GM12878 (cell line): Measurements from ENCODE around the gene VSIG8. TPM values are rescaled to one million over a fixed set of nuclear protein-coding genes. Genes with fewer than 3 reads are reported as not detected.

Experiments used
- ATAC-seq: fragments of 200-7000 bp; cut with Tn5 transposase; 3 replicates; pipeline ENCODE4 v1.9.1; 2020; ENCODE audit warnings: mild to moderate bottlenecking, moderate library complexity
- BruUV-seq: library from RNA; stranded (reverse); fragments of 400-500 nt; replicated peaks from 2 replicates; lab custom pipeline; 2021; lab: Mats Ljungman, UMichigan
- CTCF ChIA-PET: fragments of 300-600 bp; sonication (Branson Sonifier 250); formaldehyde crosslinking; extraction: SDS; loops from one replicate; lab custom pipeline; 2021; ENCODE audit warnings: inconsistent platforms; lab: Yijun Ruan, JAX
- POLR2A ChIA-PET: fragments of 350-600 bp; formaldehyde crosslinking; extraction: SDS; loops from one replicate; lab custom pipeline; 2021; ENCODE audit warnings: inconsistent platforms; lab: Charles Lee
- RAD21 ChIA-PET: fragments of 300-600 bp; sonication (Branson Sonifier 250); formaldehyde crosslinking; loops from one replicate; lab custom pipeline; 2023; ENCODE audit warnings: antibody characterized with exemption; ENCODE audit not compliant: unreplicated experiment; lab: Charles Lee
- SMC1A ChIA-PET: fragments of 300-600 bp; sonication (Branson Sonifier 250); formaldehyde crosslinking; loops from one replicate; lab custom pipeline; 2023; ENCODE audit not compliant: unreplicated experiment, uncharacterized antibody; lab: Charles Lee
- DNase-seq: peaks from one replicate; pipeline ENCODE4 v3.0.0-alpha.2; 2011; ENCODE audit warnings: low read depth, low spot score
- FAIRE-seq: peaks from 3 replicates; lab custom pipeline; 2011; peaks lifted over from hg19 to GRCh38; lab: Jason Lieb, UNC
- H2AFZ ChIP-seq: 2 replicates; pipeline ENCODE4 v1.6.0; 2011; ENCODE audit warnings: low read depth, low read length, control low read depth; ENCODE audit not compliant: control insufficient read depth
- H3K27ac ChIP-seq: 2 replicates; pipeline ENCODE4 v1.5.1; 2011; ENCODE audit warnings: control low read depth; ENCODE audit not compliant: control insufficient read depth, insufficient read depth
- H3K27me3 ChIP-seq, 2 experiments: replicated peaks in 1 of 2; 2 replicates each; pipeline versions ENCODE4 v1.6.0 to v1.6.1; 2011; ENCODE audit warnings: low read length in 1 of 2; ENCODE audit not compliant: control insufficient read depth in 2 of 2, insufficient read depth in 2 of 2
- H3K36me3 ChIP-seq, 2 experiments: 2 replicates each; pipeline ENCODE4 v1.5.1; 2011; ENCODE audit warnings: low read length in 1 of 2; ENCODE audit not compliant: control insufficient read depth in 2 of 2, insufficient read depth in 2 of 2
- H3K4me1 ChIP-seq: 2 replicates; pipeline ENCODE4 v1.6.1; 2011; ENCODE audit warnings: mild to moderate bottlenecking, low read length, moderate library complexity, mixed read lengths; ENCODE audit not compliant: control insufficient read depth, insufficient read depth
- H3K4me2 ChIP-seq: 2 replicates; pipeline ENCODE4 v1.6.0; 2011; ENCODE audit warnings: control low read depth; ENCODE audit not compliant: control insufficient read depth, insufficient read depth
- H3K4me3 ChIP-seq: fragments of 200-600 bp; sonication (generic); 2 replicates; pipeline ENCODE4 v1.5.1; 2016
- H3K79me2 ChIP-seq: 2 replicates; pipeline ENCODE4 v1.6.0; 2011; ENCODE audit warnings: low read length; ENCODE audit not compliant: control insufficient read depth, insufficient read depth
- H3K9ac ChIP-seq: 2 replicates; pipeline ENCODE4 v1.8.0; 2011; ENCODE audit warnings: low read length, control low read depth, mixed read lengths; ENCODE audit not compliant: control insufficient read depth, insufficient read depth
- H3K9me3 ChIP-seq: replicated peaks from 3 replicates; pipeline ENCODE4 v1.5.1; 2011; ENCODE audit warnings: mild to moderate bottlenecking, low read length; ENCODE audit not compliant: control insufficient read depth, insufficient read depth
- H4K20me1 ChIP-seq: 2 replicates; pipeline ENCODE4 v1.6.0; 2011; ENCODE audit not compliant: control insufficient read depth, insufficient read depth
- ASH2L ChIP-seq: fragments of 300-600, 200-600 bp; sonication (generic); IDR thresholded peaks from 2 replicates; pipeline ENCODE4 v1.6.1; 2017; ENCODE audit warnings: low read depth, mild to moderate bottlenecking, borderline replicate concordance
- RCOR1 ChIP-seq: conservative IDR thresholded peaks from 2 replicates; pipeline ENCODE4 v1.6.1; 2012; ENCODE audit warnings: low read depth, low read length, improper control_type of control experiment
- WGBS: methylation state at CpG from one replicate; pipeline ENCODE4 v1.1.6; 2016; ENCODE audit warnings: low lambda C conversion rate; ENCODE audit not compliant: insufficient replicate concordance, insufficient coverage; ENCODE audit errors: missing lambda C conversion rate; 5-methylcytosine and 5-hydroxymethylcytosine counted together
- in situ Hi-C: fragments of 300-500 bp; cut with MboI; formaldehyde crosslinking; loops from 9 replicates; pipeline ENCODE4 v1.14.3; 2018; ENCODE audit warnings: mixed read lengths
- intact Hi-C: fragments of 100-400 bp; cut with micrococcal nuclease; formaldehyde crosslinking; loops from one replicate; pipeline ENCODE4 v1.14.2; 2022; ENCODE audit not compliant: unreplicated experiment
- polyA plus RNA-seq, 11 experiments: library from polyadenylated mRNA; depleted of rRNA in 4 of 11; unstranded in 6 of 11; stranded (reverse) in 5 of 11; fragments of >200 nt; fragmentation: Nextera tagmentation in 4 of 11; fragmentation: Illumina TruSeq in 1 of 11; extraction: Ambion mirVana in 4 of 11; extraction: Trizol in 1 of 11; gene quantifications; 1 replicate in 1 of 11; 2 replicates in 10 of 11; pipeline versions ENCODE4 v1.2.1 to v1.2.3, GENCODE V29; 2011 to 2016; ENCODE audit warnings: inconsistent platforms in 2 of 11, missing spikeins in 2 of 11, low read depth in 1 of 11
- total RNA-seq, 4 experiments: library from RNA; depleted of rRNA in 3 of 4; stranded (reverse); fragments of >200 nt in 3 of 4; fragmentation: Illumina TruSeq in 1 of 4; extraction: Trizol in 1 of 4; gene quantifications; 2 replicates each; pipeline versions ENCODE4 v1.2.1 to v1.2.3, GENCODE V29; 2013 to 2021
- TF ChIP-seq, protein P1 (sequence below): fragments of 450-650 bp; formaldehyde crosslinking; IDR thresholded peaks from 2 replicates; pipeline ENCODE4 v1.4.0; 2020; ENCODE audit warnings: mild to moderate bottlenecking, moderate library complexity
- TF ChIP-seq, protein P2 (sequence below): IDR thresholded peaks from 2 replicates; pipeline ENCODE4 v1.6.1; 2012; ENCODE audit warnings: mild to moderate bottlenecking, low read depth, low read length
- TF ChIP-seq, protein P3 (sequence below): fragments of 150-350 bp; IDR thresholded peaks from 2 replicates; pipeline ENCODE4 v1.6.1; 2016; ENCODE audit warnings: low read depth, low read length

Gene VSIG8
- total and polyA plus RNA-seq, 10 of the 15 experiments (the other 5 are each of a cell fraction or from before 2014, with no cell fraction given), result not detected

DNA sequence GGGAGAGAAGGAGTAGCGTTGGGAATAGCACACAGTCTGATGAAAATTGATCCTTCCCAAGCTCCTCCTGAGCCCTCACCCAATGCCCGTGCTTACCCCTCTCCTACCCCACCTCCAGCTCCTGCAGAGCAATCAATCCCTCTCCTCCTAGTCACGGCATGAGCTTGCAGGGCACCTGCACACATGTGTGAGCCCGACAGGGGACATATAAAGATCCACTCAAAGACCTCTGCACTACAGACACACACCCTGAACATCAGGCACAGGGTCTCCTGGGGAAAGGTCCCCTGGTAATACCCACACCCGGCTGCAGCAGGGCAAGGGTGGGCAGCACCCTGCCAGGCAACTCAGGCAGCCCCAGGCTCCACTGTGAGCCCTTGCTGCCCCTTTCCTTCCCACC is 426 bp downstream of the VSIG8 start:
- ChIA-PET SMC1A (interaction anchor here (0.6 kb wide), 1 partner anchor 64 kb away, joined by 3 read pairs; no protein-coding TSS in a partner anchor), RAD21 (no interaction called here), POLR2A (no interaction called here), CTCF (no interaction called here)
- Histone ChIP-seq H3K9ac (no peak overlapping the region), H4K20me1 (no peaks in the 10 kb centered on the region), H3K4me3 (no peak overlapping the region), H3K4me1 (no peaks in the 10 kb centered on the region), H3K79me2 (no peaks in the 10 kb centered on the region), H3K4me2 (no peak overlapping the region), H3K27me3 (peaks cover 3 to 11% of the 10 kb centered on the region in 2 experiments; a peak in 3 of 4 replicates), H2AFZ (no peak overlapping the region), H3K9me3 (no peaks in the 10 kb centered on the region), H3K27ac (no peak overlapping the region), H3K36me3 (no peaks in the 10 kb centered on the region)
- DNase-seq (no peak), ATAC-seq (no peak), FAIRE-seq (no peak)
- TF ChIP-seq, protein P1, sequence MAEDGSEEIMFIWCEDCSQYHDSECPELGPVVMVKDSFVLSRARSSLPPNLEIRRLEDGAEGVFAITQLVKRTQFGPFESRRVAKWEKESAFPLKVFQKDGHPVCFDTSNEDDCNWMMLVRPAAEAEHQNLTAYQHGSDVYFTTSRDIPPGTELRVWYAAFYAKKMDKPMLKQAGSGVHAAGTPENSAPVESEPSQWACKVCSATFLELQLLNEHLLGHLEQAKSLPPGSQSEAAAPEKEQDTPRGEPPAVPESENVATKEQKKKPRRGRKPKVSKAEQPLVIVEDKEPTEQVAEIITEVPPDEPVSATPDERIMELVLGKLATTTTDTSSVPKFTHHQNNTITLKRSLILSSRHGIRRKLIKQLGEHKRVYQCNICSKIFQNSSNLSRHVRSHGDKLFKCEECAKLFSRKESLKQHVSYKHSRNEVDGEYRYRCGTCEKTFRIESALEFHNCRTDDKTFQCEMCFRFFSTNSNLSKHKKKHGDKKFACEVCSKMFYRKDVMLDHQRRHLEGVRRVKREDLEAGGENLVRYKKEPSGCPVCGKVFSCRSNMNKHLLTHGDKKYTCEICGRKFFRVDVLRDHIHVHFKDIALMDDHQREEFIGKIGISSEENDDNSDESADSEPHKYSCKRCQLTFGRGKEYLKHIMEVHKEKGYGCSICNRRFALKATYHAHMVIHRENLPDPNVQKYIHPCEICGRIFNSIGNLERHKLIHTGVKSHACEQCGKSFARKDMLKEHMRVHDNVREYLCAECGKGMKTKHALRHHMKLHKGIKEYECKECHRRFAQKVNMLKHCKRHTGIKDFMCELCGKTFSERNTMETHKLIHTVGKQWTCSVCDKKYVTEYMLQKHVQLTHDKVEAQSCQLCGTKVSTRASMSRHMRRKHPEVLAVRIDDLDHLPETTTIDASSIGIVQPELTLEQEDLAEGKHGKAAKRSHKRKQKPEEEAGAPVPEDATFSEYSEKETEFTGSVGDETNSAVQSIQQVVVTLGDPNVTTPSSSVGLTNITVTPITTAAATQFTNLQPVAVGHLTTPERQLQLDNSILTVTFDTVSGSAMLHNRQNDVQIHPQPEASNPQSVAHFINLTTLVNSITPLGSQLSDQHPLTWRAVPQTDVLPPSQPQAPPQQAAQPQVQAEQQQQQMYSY (CRISPR knock-in tag), result no peak
- no peak for TF ChIP-seq RCOR1
- TF ChIP-seq, protein P2, sequence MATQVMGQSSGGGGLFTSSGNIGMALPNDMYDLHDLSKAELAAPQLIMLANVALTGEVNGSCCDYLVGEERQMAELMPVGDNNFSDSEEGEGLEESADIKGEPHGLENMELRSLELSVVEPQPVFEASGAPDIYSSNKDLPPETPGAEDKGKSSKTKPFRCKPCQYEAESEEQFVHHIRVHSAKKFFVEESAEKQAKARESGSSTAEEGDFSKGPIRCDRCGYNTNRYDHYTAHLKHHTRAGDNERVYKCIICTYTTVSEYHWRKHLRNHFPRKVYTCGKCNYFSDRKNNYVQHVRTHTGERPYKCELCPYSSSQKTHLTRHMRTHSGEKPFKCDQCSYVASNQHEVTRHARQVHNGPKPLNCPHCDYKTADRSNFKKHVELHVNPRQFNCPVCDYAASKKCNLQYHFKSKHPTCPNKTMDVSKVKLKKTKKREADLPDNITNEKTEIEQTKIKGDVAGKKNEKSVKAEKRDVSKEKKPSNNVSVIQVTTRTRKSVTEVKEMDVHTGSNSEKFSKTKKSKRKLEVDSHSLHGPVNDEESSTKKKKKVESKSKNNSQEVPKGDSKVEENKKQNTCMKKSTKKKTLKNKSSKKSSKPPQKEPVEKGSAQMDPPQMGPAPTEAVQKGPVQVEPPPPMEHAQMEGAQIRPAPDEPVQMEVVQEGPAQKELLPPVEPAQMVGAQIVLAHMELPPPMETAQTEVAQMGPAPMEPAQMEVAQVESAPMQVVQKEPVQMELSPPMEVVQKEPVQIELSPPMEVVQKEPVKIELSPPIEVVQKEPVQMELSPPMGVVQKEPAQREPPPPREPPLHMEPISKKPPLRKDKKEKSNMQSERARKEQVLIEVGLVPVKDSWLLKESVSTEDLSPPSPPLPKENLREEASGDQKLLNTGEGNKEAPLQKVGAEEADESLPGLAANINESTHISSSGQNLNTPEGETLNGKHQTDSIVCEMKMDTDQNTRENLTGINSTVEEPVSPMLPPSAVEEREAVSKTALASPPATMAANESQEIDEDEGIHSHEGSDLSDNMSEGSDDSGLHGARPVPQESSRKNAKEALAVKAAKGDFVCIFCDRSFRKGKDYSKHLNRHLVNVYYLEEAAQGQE, result no peak
- TF ChIP-seq ASH2L, result no peak
- TF ChIP-seq, protein P3, sequence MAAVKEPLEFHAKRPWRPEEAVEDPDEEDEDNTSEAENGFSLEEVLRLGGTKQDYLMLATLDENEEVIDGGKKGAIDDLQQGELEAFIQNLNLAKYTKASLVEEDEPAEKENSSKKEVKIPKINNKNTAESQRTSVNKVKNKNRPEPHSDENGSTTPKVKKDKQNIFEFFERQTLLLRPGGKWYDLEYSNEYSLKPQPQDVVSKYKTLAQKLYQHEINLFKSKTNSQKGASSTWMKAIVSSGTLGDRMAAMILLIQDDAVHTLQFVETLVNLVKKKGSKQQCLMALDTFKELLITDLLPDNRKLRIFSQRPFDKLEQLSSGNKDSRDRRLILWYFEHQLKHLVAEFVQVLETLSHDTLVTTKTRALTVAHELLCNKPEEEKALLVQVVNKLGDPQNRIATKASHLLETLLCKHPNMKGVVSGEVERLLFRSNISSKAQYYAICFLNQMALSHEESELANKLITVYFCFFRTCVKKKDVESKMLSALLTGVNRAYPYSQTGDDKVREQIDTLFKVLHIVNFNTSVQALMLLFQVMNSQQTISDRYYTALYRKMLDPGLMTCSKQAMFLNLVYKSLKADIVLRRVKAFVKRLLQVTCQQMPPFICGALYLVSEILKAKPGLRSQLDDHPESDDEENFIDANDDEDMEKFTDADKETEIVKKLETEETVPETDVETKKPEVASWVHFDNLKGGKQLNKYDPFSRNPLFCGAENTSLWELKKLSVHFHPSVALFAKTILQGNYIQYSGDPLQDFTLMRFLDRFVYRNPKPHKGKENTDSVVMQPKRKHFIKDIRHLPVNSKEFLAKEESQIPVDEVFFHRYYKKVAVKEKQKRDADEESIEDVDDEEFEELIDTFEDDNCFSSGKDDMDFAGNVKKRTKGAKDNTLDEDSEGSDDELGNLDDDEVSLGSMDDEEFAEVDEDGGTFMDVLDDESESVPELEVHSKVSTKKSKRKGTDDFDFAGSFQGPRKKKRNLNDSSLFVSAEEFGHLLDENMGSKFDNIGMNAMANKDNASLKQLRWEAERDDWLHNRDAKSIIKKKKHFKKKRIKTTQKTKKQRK, result no peak
- WGBS, result 0% methylated on average over 5 of the region's 5 CpGs
- intact Hi-C loops (no loop called here), in situ Hi-C loops (no loop called here)
- BruUV-seq, result no TSS peak
